IPS-18c (cell line): ENCODE data around the gene OXCT1.
"Not testable (repeated sequence)": the region's sequence is repeated elsewhere in the genome, so short reads cannot be mapped to it uniquely, and the experiment has no call there.

Source experiments
- H3K4me3 ChIP-seq: 2 replicates; pipeline ENCODE4 v1.7.0; 2013; ENCODE audit warnings: low read depth, mild to moderate bottlenecking, low read length, moderate library complexity; ENCODE audit not compliant: insufficient read depth
- H3K9me3 ChIP-seq: one replicate; pipeline ENCODE4 v1.6.1; 2013; ENCODE audit warnings: mild to moderate bottlenecking, low read length, moderate library complexity; ENCODE audit not compliant: control insufficient read depth, insufficient read depth

OXCT1 gene

GRCh38 chr5:41721516-41721915 lies 148.7 kb downstream of the OXCT1 start:
- no peak overlapping the region for H3K4me3 ChIP-seq
- H3K9me3 ChIP-seq: no peaks in the 10 kb centered on the region

GRCh38 chr5:41716382-41716781 lies 153.8 kb downstream of the OXCT1 start:
- H3K9me3 ChIP-seq: peaks cover 2% of the 10 kb centered on the region

GRCh38 chr5:41714446-41714845 lies 155.8 kb downstream of the OXCT1 start:
- H3K9me3 ChIP-seq, H3K4me3 ChIP-seq: not testable (repeated sequence)

More at GRCh38 chr5:41716382-41716781, 153.8 kb downstream of the OXCT1 start:
- no peak overlapping the region for H3K4me3 ChIP-seq

- Histone ChIP-seq H3K9me3 (peaks cover 2% of the 10 kb centered on the region), H3K4me3 (no peak overlapping the region)
Observed at GRCh38 chr5:41708604-41708940, 161.7 kb downstream of the OXCT1 start.

- Histone ChIP-seq H3K9me3 (peaks cover 2% of the 10 kb centered on the region), H3K4me3 (no peak overlapping the region)
Observed at GRCh38 chr5:41707853-41708603, 162.2 kb downstream of the OXCT1 start.

GRCh38 chr5:41695920-41696582 lies 174.2 kb downstream of the OXCT1 start:
- no peaks in the 10 kb centered on the region for H3K9me3 ChIP-seq
- H3K4me3 ChIP-seq: no peak overlapping the region

GRCh38 chr5:41686767-41687166 lies 183.5 kb downstream of the OXCT1 start:
- Histone ChIP-seq H3K9me3 (no peaks in the 10 kb centered on the region), H3K4me3 (no peak overlapping the region)

- no peaks in the 10 kb centered on the region for H3K9me3 ChIP-seq
- H3K4me3 ChIP-seq: no peak overlapping the region
Observed at GRCh38 chr5:41686191-41686590, 184.0 kb downstream of the OXCT1 start.

GRCh38 chr5:41683181-41683580 lies 187.0 kb downstream of the OXCT1 start:
- Histone ChIP-seq H3K9me3 (no peaks in the 10 kb centered on the region), H3K4me3 (no peak overlapping the region)

- Histone ChIP-seq H3K9me3 (no peaks in the 10 kb centered on the region), H3K4me3 (no peak overlapping the region)
Observed at GRCh38 chr5:41682641-41683040, 187.6 kb downstream of the OXCT1 start.

- no peaks in the 10 kb centered on the region for H3K9me3 ChIP-seq
Observed at GRCh38 chr5:41681840-41682239, 188.4 kb downstream of the OXCT1 start.

More at GRCh38 chr5:41681840-41682239, 188.4 kb downstream of the OXCT1 start:
- H3K4me3 ChIP-seq: no peak overlapping the region
